T-helper 1 cell treated with Interleukin-12 subunit alpha and Interleukin-12 subunit beta and Interleukin-4 antibody, amounts not matched to agents 30 ng/mL and 1 ng/mL, for 36 hours (primary cell): ENCODE measurements around the gene SUN5. TPM values are rescaled to one million over a fixed set of nuclear protein-coding genes. Genes with fewer than 3 reads are reported as not detected.

Source experiments
- intact Hi-C: fragments of 100-400 bp; cut with micrococcal nuclease; formaldehyde crosslinking; loops from one replicate; pipeline ENCODE4 v1.15.1; 2024
- total RNA-seq: library from RNA; stranded (reverse); gene quantifications from 2 replicates; pipeline ENCODE4 v1.2.3, GENCODE V29; 2022

The SUN5 gene
- total RNA-seq, 1 donor from 2014 or later: not detected

- intact Hi-C loops: no loop called here
Measured at GRCh38 chr20:33026779-33027759, 22.8 kb upstream of the SUN5 start.

- intact Hi-C loops: no loop called here
Measured at GRCh38 chr20:33026072-33026778, 22.0 kb upstream of the SUN5 start.

- intact Hi-C loops: no loop called here
Measured at GRCh38 chr20:33025318-33025876, 21.2 kb upstream of the SUN5 start.

GRCh38 chr20:33024609-33025317, 20.5 kb upstream of the SUN5 start:
- intact Hi-C loops: no loop called here

- intact Hi-C loops: no loop called here
Measured at GRCh38 chr20:33024243-33024560, 20.0 kb upstream of the SUN5 start.

GRCh38 chr20:33023439-33024242, 19.4 kb upstream of the SUN5 start:
- intact Hi-C loops: no loop called here

- intact Hi-C loops: no loop called here
Measured at GRCh38 chr20:33022694-33023438, 18.6 kb upstream of the SUN5 start.

- intact Hi-C loops: no loop called here
Measured at GRCh38 chr20:33022289-33022688, 18.1 kb upstream of the SUN5 start.

GRCh38 chr20:33021879-33022278, 17.6 kb upstream of the SUN5 start:
- intact Hi-C loops: no loop called here

- intact Hi-C loops: no loop called here
Measured at GRCh38 chr20:33020278-33021161, 16.3 kb upstream of the SUN5 start.

GRCh38 chr20:33019465-33020277, 15.4 kb upstream of the SUN5 start:
- intact Hi-C loops: no loop called here

GRCh38 chr20:33018169-33018931, 14.1 kb upstream of the SUN5 start:
- intact Hi-C loops: no loop called here

- intact Hi-C loops: no loop called here
Measured at GRCh38 chr20:33017542-33017941, 13.3 kb upstream of the SUN5 start.

GRCh38 chr20:33016581-33017109, 12.4 kb upstream of the SUN5 start:
- intact Hi-C loops: no loop called here

GRCh38 chr20:33015700-33016580, 11.7 kb upstream of the SUN5 start:
- intact Hi-C loops: no loop called here

- intact Hi-C loops: no loop called here
Measured at GRCh38 chr20:33015114-33015484, 10.9 kb upstream of the SUN5 start.
